Left ventricle myocardium superior (tissue), 1 donor: ENCODE data around the gene GPA33. TPM values are rescaled to one million over a fixed set of nuclear protein-coding genes. Genes with fewer than 3 reads are reported as not detected.

Experiments used
- ATAC-seq: fragments of 200-7000 bp; cut with Tn5 transposase; one replicate; pipeline ENCODE4 v1.9.1; 2020; ENCODE audit warnings: mild to moderate bottlenecking, moderate library complexity
- DNase-seq: peaks from one replicate; pipeline ENCODE4 v3.0.0-alpha.2; 2020
- intact Hi-C: fragments of 100-400 bp; cut with micrococcal nuclease; formaldehyde crosslinking; loops from one replicate; pipeline ENCODE4 v1.11.0; 2022
- total RNA-seq: library from RNA; stranded (reverse); fragmentation: NEBNext Ultra II Directional; extraction: Animal tissue kit (Norgen Biotek cat#: 25700); gene quantifications from one replicate; pipeline ENCODE4 v1.2.1, GENCODE V29; 2021
- donor health status: DM: no; HTN: yes; CAD: no; lungs with severe emphysema.

Gene GPA33
- total RNA-seq, 1 donor from 2014 or later: 0.07 TPM

DNA sequence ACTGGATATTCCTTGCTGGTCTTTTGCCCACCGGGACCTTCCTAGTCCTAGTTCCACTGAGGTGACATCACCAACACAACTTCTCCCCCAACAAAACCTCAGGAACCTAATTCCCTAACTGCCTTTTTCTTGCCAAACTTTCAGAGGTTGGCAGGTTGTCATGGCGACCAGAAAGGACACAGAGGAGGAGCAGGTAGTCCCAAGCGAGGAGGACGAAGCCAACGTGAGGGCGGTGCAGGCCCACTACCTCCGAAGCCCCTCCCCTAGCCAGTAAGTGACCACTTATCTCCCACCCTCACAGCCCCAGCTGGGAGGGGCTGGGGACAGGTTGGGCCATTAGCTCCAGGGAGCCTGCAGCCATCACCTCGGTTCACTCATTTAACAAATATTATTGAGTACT, 4.5 kb upstream of the GPA33 start:
- intact Hi-C loops: no loop called here
- ATAC-seq (peak; percentile 58), DNase-seq (no peak)

- DNase-seq: peak; percentile 50
- peak; percentile 95 for ATAC-seq
- intact Hi-C loops: no loop called here
Observed at GRCh38 chr1:167093846-167094516, 3.8 kb upstream of the GPA33 start, which contains the start of gene STYXL2. STYXL2 (plus strand) TSS chr1:167094075; CDS start chr1:167094850, 775 bp downstream.

- no peak for DNase-seq
- intact Hi-C loops: no loop called here
Observed at GRCh38 chr1:167092653-167093052, 2.5 kb upstream of the GPA33 start.

GRCh38 chr1:167089939-167090313, 251 bp downstream of the GPA33 start:
- intact Hi-C loops: no loop called here
- no peak for DNase-seq

More at GRCh38 chr1:167092653-167093052, 2.5 kb upstream of the GPA33 start:
- peak; percentile 75 for ATAC-seq

DNA sequence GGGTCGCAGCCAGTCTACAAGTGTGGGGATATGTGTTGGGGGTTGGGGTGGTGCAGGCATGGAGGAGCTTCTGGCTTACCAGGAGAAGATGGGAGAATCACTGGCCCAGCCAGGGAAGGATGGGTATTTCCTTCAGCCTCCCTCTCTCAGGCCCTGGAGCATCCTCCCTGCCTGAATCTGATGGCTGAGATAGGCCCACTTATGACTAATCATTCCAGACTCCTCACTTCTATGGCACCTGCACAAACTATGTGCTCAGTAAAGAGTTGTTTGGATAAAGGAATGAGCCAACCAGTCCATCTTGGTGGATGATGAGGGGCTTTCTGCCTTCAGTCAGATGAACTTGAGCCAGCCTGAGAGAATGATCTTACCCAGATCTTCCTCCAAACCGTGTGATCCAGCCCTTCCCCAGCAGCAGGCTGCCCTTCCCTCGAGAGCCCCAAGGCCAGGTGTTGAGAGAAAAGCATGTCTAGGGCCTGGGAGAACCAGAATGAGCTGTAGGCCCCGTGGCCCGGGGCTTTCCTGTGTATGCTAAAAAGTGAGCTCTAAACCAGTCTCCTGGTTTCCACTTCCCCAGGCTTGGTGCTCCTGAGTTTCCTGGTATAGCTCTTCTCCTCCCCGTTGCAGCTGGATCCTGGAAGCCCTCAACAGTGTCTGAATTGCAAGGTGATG, 1.3 kb downstream of the GPA33 start:
- intact Hi-C loops: no loop called here
- DNase-seq: no peak
- ATAC-seq: no peak

More at GRCh38 chr1:167089939-167090313, 251 bp downstream of the GPA33 start:
- no peak for ATAC-seq

GRCh38 chr1:167086768-167087167, 3.4 kb downstream of the GPA33 start:
- DNase-seq (no peak), ATAC-seq (no peak)
- intact Hi-C loops: no loop called here

- intact Hi-C loops: no loop called here
- ATAC-seq: peak; percentile 29
Observed at GRCh38 chr1:167086033-167086432, 4.1 kb downstream of the GPA33 start.

DNA sequence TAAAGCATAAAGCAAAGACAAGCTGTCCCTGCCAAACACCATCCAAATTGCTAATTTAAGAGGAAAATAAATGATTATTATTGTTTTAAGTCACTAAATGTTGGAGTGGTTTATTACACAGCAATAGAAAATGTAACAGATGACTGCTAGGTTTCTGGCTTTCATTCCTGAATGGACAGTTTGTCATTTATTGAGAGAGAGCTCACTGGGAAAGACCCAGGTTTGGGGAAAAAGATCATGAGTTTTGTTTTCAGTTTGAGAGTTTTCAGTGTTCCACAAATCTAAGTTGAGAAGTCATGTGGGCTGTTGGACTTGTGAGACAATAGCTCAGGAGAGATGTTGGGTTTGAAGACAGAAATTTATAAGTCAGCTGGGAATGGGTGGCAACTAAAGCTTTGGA, 5.4 kb downstream of the GPA33 start:
- intact Hi-C loops: no loop called here

More at GRCh38 chr1:167086033-167086432, 4.1 kb downstream of the GPA33 start:
- DNase-seq: no peak

GRCh38 chr1:167083871-167084270, 6.3 kb downstream of the GPA33 start:
- ATAC-seq (no peak), DNase-seq (no peak)
- intact Hi-C loops: no loop called here

More for the DNA sequence above, 5.4 kb downstream of the GPA33 start:
- ATAC-seq: no peak
- DNase-seq: no peak

DNA sequence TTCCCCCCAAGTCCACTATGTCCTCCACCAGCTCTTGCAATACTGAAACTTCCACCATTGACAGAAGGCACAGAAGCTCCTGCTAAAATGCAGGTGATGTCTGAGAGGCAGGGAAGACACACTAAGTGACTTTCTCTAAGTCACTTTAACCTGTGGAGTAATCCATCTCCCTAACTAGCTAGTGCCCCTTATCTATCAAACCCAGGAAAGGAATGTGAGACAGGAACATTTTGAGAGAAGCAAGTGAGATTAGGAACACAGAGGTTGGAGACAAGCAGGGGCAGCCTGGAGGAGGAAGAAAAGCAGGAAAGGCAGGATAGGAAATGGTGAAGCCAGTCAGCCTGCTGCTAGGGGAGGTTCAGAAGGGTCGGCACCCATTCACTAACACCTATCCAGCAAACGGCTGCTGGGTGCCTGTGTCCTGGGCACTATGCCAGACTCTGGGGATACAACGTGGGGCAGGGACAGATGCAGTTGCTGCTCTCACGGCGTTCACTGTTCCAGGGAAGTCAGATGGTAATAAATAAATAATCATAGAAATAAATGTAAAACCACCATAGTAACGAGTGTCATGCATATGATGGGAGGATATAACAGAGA, 7.0 kb downstream of the GPA33 start:
- ATAC-seq (peak; percentile 74), DNase-seq (peak; percentile 41)
- intact Hi-C loops: no loop called here

DNA sequence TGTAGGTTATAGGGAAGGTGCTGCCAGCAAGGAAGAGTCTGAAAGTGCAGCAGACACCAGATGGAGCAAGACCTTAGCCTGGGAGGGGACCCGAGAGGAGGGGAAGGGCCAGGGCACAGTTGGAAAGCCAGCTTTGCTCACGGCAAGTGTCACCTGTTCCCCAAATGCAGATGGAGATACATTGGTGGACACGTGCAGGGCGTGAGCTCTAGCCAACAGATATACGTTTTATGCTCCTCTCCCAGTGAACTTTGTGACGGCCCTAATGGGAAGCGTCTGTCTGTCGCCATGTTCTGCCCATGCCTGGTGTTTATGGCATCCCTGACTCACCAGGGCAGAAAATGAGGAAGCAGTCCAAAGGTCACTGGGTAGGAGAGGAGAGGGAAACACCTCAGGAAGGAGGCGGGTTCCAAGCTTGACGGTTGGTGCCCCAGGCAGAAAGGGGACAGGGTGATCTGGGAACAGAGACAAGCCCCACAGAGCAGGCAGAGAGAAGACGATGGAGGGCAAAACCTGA, 7.6 kb downstream of the GPA33 start:
- intact Hi-C loops: no loop called here
- no peak for DNase-seq
- ATAC-seq: peak; percentile 50

DNA sequence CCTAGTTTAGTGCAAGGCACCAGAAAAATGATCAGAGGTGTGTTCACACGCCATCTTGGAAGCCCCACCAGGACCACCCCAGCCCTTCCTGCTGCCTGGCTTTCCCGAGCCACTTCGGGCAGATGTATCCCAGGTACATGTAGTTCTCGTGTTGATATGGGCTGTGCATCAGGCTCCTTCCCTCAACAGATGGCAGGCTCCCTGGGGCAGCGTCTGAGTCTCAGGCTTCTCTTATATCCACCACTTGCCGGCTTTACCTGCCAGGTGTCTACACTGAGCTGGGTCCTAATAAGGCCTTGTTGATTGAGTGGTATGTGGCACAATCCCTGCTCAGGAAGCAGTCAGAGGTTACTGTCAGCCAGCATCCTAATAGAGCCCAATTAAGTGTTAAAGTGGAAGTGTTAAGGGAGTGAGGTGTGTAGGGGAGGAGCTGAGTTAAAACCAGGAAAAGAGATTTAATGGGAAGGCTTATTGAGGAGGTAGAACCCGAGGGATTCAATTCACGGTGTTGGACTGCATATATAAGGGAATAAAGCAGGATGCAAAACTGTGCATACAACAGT, 8.5 kb downstream of the GPA33 start:
- ATAC-seq (no peak), DNase-seq (no peak)
- intact Hi-C loops: no loop called here

- no peak for DNase-seq
- intact Hi-C loops: loop anchor here (10.0 kb wide), 1 partner anchor 367 kb away; no protein-coding TSS in a partner anchor
- ATAC-seq: peak; percentile 77
Observed at GRCh38 chr1:167077868-167078210, 12.3 kb downstream of the GPA33 start.

DNA sequence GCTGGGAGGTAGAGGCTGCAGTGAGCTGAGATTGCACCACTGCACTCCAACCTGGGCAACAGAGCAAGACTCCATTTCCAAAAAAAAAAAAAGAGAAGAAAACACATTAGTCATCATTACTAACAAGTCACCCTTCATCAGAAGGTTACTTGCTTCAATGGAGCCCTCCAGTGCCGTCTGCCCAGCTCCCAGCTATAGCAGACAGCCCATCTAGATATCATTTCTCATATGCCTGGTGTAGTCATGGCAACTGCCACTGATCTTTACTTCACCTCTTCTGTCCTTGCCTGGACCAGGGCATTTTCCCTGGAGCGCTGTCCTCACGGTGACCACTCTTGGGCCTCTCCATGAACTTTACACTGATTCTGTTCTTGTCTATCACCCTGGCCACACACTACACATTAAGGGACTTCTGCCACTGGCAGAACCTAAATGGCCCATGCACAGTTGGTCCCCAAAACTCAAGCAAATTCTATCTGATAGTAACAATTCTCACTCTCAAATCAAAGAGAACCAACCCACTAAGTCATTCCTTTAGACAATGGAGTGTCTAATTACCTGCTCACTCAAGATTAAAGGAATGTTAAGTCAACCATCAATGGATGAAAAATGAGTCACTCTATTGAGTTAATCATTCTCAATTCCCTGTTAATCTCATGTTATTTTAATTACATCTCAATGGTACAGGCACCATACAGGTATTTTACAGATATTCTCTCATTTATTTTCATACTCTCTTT, 12.9 kb downstream of the GPA33 start:
- intact Hi-C loops: loop anchor here (10.0 kb wide), 1 partner anchor 368 kb away; no protein-coding TSS in a partner anchor
- ATAC-seq (no peak), DNase-seq (no peak)

DNA sequence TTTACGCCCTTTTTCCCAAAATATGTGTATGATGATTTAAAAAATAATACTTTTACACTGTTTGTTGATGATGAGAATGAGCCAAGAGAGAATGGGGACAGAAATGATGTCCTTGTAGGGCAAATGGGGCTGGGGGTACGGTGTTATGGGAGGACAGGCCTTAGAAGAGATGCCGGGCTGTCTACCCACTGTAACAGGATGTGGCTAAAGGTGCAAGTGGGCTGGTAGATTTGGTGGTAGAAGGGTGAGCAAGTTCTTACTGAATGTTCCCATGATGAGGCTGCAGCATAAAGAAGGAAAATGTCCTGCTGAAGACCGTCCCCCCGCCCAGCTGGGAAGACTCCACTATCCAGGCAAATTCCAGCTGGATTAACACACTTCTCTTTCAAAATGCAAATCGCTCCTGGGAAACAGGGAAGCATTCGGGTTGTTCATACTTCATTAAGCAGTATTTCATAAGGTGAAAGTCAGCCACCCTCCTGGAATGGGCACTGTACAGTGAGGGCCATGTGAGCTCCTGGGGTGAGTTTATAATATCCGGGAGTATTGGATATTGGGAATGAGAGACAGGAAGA, 14.0 kb downstream of the GPA33 start:
- DNase-seq: no peak
- no peak for ATAC-seq
- intact Hi-C loops: loop anchor here (10.0 kb wide), 1 partner anchor 369 kb away; no protein-coding TSS in a partner anchor

DNA sequence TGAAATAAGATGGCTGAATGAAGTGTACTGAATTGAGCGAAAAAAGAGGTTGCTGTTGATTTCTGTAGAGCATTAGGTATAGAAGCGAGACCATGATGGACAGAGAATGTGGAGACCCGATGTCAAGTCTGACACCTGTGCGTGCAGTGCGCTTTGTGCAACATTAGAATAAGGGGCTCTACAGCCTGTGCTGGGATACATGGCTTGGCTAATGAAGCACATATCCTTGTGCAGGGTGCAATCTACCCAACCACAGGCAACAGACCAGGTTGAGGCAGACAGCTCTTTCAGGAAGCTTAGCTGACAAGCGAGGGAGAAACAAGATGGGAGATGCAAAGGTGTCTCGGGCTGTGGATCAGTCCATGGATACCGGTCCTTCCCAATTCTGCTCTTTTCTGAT, 18.9 kb downstream of the GPA33 start:
- intact Hi-C loops: loop anchor here (10.0 kb wide), 1 partner anchor 374 kb away; no protein-coding TSS in a partner anchor

GRCh38 chr1:167068761-167069160, 21.4 kb downstream of the GPA33 start:
- DNase-seq (no peak), ATAC-seq (no peak)
- intact Hi-C loops: loop anchor here (10.0 kb wide), 1 partner anchor 466 kb away; no protein-coding TSS in a partner anchor

More for the DNA sequence above, 18.9 kb downstream of the GPA33 start:
- no peak for DNase-seq
- no peak for ATAC-seq

DNA sequence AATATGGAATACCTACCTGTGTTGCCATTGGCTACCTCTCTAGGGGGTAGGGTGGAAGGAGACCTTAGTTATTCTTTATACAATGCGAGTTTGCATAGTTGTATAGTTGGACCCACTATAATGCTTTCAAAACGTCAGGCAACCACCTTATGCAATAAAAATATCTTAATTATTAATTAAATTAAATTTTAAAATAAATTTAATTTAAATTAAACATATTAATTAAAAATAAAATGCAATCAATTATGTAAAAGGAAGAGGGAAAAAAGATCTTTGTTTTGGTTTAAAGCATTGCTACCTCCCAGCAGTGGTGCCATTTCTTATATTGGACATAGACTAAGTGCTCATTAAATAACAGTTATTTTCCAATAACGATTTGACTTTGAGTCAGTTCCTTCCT, 22.3 kb downstream of the GPA33 start:
- DNase-seq (no peak), ATAC-seq (no peak)
- intact Hi-C loops: loop anchor here (10.0 kb wide), 1 partner anchor 467 kb away; no protein-coding TSS in a partner anchor
